A549 (cell line): Measurements from ENCODE around the gene CCT5. TPM values are rescaled to one million over a fixed set of nuclear protein-coding genes. Genes with fewer than 3 reads are reported as not detected.

ENCODE experiments used
- ATAC-seq, 2 experiments: fragments of 200-7000 bp in 1 of 2; fragments of >200 bp in 1 of 2; cut with Nextera tagmentation in 1 of 2; cut with Tn5 transposase in 1 of 2; 3 replicates each; pipeline versions ENCODE4 v1.8.0 to v1.9.1; 2018 to 2020; ENCODE audit warnings: mild to moderate bottlenecking in 1 of 2, moderate library complexity in 1 of 2
- CTCF ChIA-PET: fragments of 300-600 bp; sonication (Branson Sonifier 250); formaldehyde crosslinking; extraction: SDS; loops from one replicate; lab custom pipeline; 2021; ENCODE audit warnings: antibody characterized with exemption, inconsistent platforms; lab: Yijun Ruan, JAX
- POLR2A ChIA-PET: fragments of 350-600 bp; formaldehyde crosslinking; extraction: SDS; loops from one replicate; lab custom pipeline; 2021; ENCODE audit warnings: antibody characterized with exemption, inconsistent platforms; lab: Yijun Ruan, JAX
- DNase-seq, 2 experiments: peaks; one replicate each; pipeline versions ENCODE4 v3.0.0 to v3.0.0-alpha.2; 2011 to 2016; ENCODE audit warnings: low read depth in 1 of 2, low spot score in 1 of 2
- FAIRE-seq: peaks from 2 replicates; lab custom pipeline; 2011; peaks lifted over from hg19 to GRCh38; lab: Jason Lieb, UNC
- H3K27ac ChIP-seq, 2 experiments: fragments of >200 bp; sonication (Bioruptor Twin); formaldehyde crosslinking; 3 replicates each; pipeline ENCODE4 v1.5.1; 2016 to 2017
- H3K4me1 ChIP-seq: fragments of >200 bp; sonication (Bioruptor Twin); formaldehyde crosslinking; 3 replicates; pipeline ENCODE4 v1.6.1; 2016
- H3K4me2 ChIP-seq: fragments of >200 bp; sonication (Bioruptor Twin); formaldehyde crosslinking; 3 replicates; pipeline ENCODE4 v1.6.1; 2016
- H3K4me3 ChIP-seq: fragments of >200 bp; sonication (Bioruptor Twin); formaldehyde crosslinking; 3 replicates; pipeline ENCODE4 v1.5.1; 2016
- H3K9me3 ChIP-seq: fragments of >200 bp; sonication (Bioruptor Twin); formaldehyde crosslinking; 3 replicates; pipeline ENCODE4 v1.6.1; 2016
- BCL3 ChIP-seq: fragments of >200 bp; sonication (Bioruptor Twin); formaldehyde crosslinking; IDR thresholded peaks from 3 replicates; pipeline ENCODE4 v1.6.1; 2016
- CEBPB ChIP-seq, 2 experiments: fragments of >200 bp in 1 of 2; sonication (Bioruptor Twin) in 1 of 2; formaldehyde crosslinking in 1 of 2; IDR thresholded peaks; 2 replicates each; pipeline ENCODE4 v1.6.1; 2012 to 2016
- CHD4 ChIP-seq: fragments of 200-600 bp; sonication (generic); IDR thresholded peaks from 2 replicates; pipeline ENCODE4 v1.6.1; 2016; ENCODE audit warnings: antibody characterized with exemption, mild to moderate bottlenecking, borderline replicate concordance
- CTCF ChIP-seq: fragments of >200 bp; sonication (Bioruptor Twin); formaldehyde crosslinking; IDR thresholded peaks from 3 replicates; pipeline ENCODE4 v1.5.1; 2016
- EHF ChIP-seq: fragments of 250-450 bp; sonication (Bioruptor Pico); IDR thresholded peaks from 2 replicates; pipeline ENCODE4 v1.5.0; 2020; ENCODE audit warnings: mild to moderate bottlenecking
- EHMT2 ChIP-seq: fragments of 200-600 bp; sonication (generic); IDR thresholded peaks from 2 replicates; pipeline ENCODE4 v1.6.1; 2016; ENCODE audit warnings: antibody characterized with exemption, low read depth, mild to moderate bottlenecking, moderate library complexity
- ELK1 ChIP-seq: fragments of 150-350 bp; IDR thresholded peaks from 2 replicates; pipeline ENCODE4 v1.6.1; 2014; ENCODE audit warnings: low read depth, mild to moderate bottlenecking, low read length
- ESRRA ChIP-seq: fragments of 150-350 bp; IDR thresholded peaks from 2 replicates; pipeline ENCODE4 v1.6.1; 2014; ENCODE audit warnings: mild to moderate bottlenecking, low read length, borderline replicate concordance
- FOSB ChIP-seq: fragments of 250-450 bp; sonication (Bioruptor Pico); IDR thresholded peaks from 2 replicates; pipeline ENCODE4 v1.5.0; 2020; ENCODE audit warnings: mild to moderate bottlenecking, moderate library complexity
- FOSL2 ChIP-seq, 2 experiments: fragments of 450-650 bp in 1 of 2; fragments of >200 bp in 1 of 2; sonication (Bioruptor Twin) in 1 of 2; formaldehyde crosslinking; IDR thresholded peaks; 2 replicates each; pipeline versions ENCODE4 v1.5.0 to v1.6.1; 2016 to 2020; ENCODE audit warnings: mild to moderate bottlenecking in 1 of 2, moderate library complexity in 1 of 2
- HDAC2 ChIP-seq: fragments of 200-600 bp; sonication (generic); IDR thresholded peaks from 2 replicates; pipeline ENCODE4 v1.6.1; 2016
- HOXB5 ChIP-seq: fragments of 250-450 bp; sonication (Bioruptor Pico); IDR thresholded peaks from 2 replicates; pipeline ENCODE4 v1.5.0; 2020; ENCODE audit warnings: mild to moderate bottlenecking, moderate library complexity
- JUN ChIP-seq, 2 experiments: fragments of >200 bp; sonication (Bioruptor Twin); formaldehyde crosslinking; IDR thresholded peaks; 2 replicates in 1 of 2; 3 replicates in 1 of 2; pipeline ENCODE4 v1.6.1; 2016 to 2017
- JUNB ChIP-seq: fragments of >200 bp; sonication (Bioruptor Twin); formaldehyde crosslinking; IDR thresholded peaks from 2 replicates; pipeline ENCODE4 v1.6.1; 2016
- KDM5A ChIP-seq: fragments of 200-600 bp; sonication (generic); IDR thresholded peaks from 2 replicates; pipeline ENCODE4 v1.6.1; 2016; ENCODE audit warnings: antibody characterized with exemption, mild to moderate bottlenecking
- MAX ChIP-seq: IDR thresholded peaks from 2 replicates; pipeline ENCODE4 v1.6.1; 2012
- MYC ChIP-seq: IDR thresholded peaks from 2 replicates; pipeline ENCODE4 v1.6.1; 2012; ENCODE audit warnings: mild to moderate bottlenecking, inconsistent platforms, low read length, improper control_type of control experiment, borderline replicate concordance
- NPAS2 ChIP-seq: fragments of 250-450 bp; sonication (Bioruptor Pico); IDR thresholded peaks from 2 replicates; pipeline ENCODE4 v1.8.0; 2022; ENCODE audit warnings: mild to moderate bottlenecking, moderate library complexity, borderline replicate concordance
- PBX3 ChIP-seq: IDR thresholded peaks from 2 replicates; pipeline ENCODE4 v1.6.1; 2012
- PHF8 ChIP-seq: fragments of 200-600 bp; sonication (generic); IDR thresholded peaks from 2 replicates; pipeline ENCODE4 v1.6.1; 2016; ENCODE audit warnings: low read depth, mild to moderate bottlenecking, antibody characterized with exemption, moderate library complexity, borderline replicate concordance
- POLR2A ChIP-seq: IDR thresholded peaks from 2 replicates; pipeline ENCODE4 v1.6.1; 2012; ENCODE audit warnings: mild to moderate bottlenecking, low read length
- POLR2AphosphoS2 ChIP-seq: conservative IDR thresholded peaks from 2 replicates; pipeline ENCODE4 v1.6.1; 2012; ENCODE audit warnings: low read length, improper control_type of control experiment, inconsistent platforms
- RAD21 ChIP-seq, 2 experiments: fragments of >200 bp in 1 of 2; sonication (Bioruptor Twin) in 1 of 2; formaldehyde crosslinking in 1 of 2; IDR thresholded peaks in 1 of 2; conservative IDR thresholded peaks in 1 of 2; 2 replicates in 1 of 2; 3 replicates in 1 of 2; pipeline ENCODE4 v1.6.1; 2012 to 2018; ENCODE audit warnings: inconsistent platforms in 1 of 2
- RARB ChIP-seq: fragments of 250-450 bp; sonication (Bioruptor Pico); IDR thresholded peaks from 2 replicates; pipeline ENCODE4 v1.8.0; 2021; ENCODE audit warnings: mild to moderate bottlenecking, moderate library complexity
- REST ChIP-seq: fragments of 200-600 bp; sonication (generic); IDR thresholded peaks from 2 replicates; pipeline ENCODE4 v1.6.1; 2016; ENCODE audit warnings: antibody characterized with exemption, mild to moderate bottlenecking, moderate library complexity
- ZC3H11A ChIP-seq: fragments of 450-650 bp; IDR thresholded peaks from 2 replicates; pipeline ENCODE4 v1.6.1; 2014; ENCODE audit warnings: antibody characterized with exemption, mild to moderate bottlenecking
- ZFP36 ChIP-seq: fragments of 450-650 bp; IDR thresholded peaks from 2 replicates; pipeline ENCODE4 v1.6.1; 2014; ENCODE audit warnings: borderline replicate concordance; ENCODE audit not compliant: partially characterized antibody
- ZNF302 ChIP-seq: fragments of 250-450 bp; sonication (Bioruptor Pico); IDR thresholded peaks from 2 replicates; pipeline ENCODE4 v1.9.0; 2021; ENCODE audit warnings: inconsistent platforms, mild to moderate bottlenecking, moderate library complexity
- WGBS: methylation state at CpG from one replicate; pipeline ENCODE4 v1.1.6; 2017; ENCODE audit errors: missing lambda C conversion rate; 5-methylcytosine and 5-hydroxymethylcytosine counted together
- polyA plus RNA-seq, 4 experiments: library from polyadenylated mRNA; depleted of rRNA in 3 of 4; stranded (reverse); fragments of >200 nt; fragmentation: RNase III in 1 of 4; extraction: RNeasy Plus Mini Kit Qiagen cat#74134 plus additional on column Dnase treatment in 1 of 4; gene quantifications; 2 replicates in 3 of 4; 3 replicates in 1 of 4; pipeline ENCODE4 v1.2.3, GENCODE V29; 2011 to 2017

Gene CCT5
- polyA plus RNA-seq, 2 of the 4 experiments (the other 2 are of a cell fraction) = 730 to 858 TPM

GRCh38 chr5:10303699-10304170, 53.7 kb downstream of the CCT5 start:
- no peak for DNase-seq
- POLR2A ChIA-PET = interaction anchor here (0.6 to 1.2 kb wide), 2 partner anchors 45 to 50 kb away, joined by 3 to 4 read pairs; partner anchors contain the start of gene MARCHF6
- TF ChIP-seq POLR2AphosphoS2 (no peak), CEBPB (IDR thresholded peaks at IDR 0.05) (no peak), KDM5A (no peak), ZC3H11A (no peak), POLR2A (no peak), MAX (no peak), MYC (no peak), JUN (IDR thresholded peaks at IDR 0.05) (no peak), HDAC2 (no peak), NPAS2 (no peak), JUNB (no peak), ZFP36 (no peak), RARB (CRISPR knock-in tag) (no peak), EHMT2 (no peak)
- TF ChIP-seq, all 56 proteins: peak for 0
- Histone ChIP-seq H3K4me1 (peaks cover 24% of the 10 kb centered on the region), H3K4me2 (no peak overlapping the region), H3K9me3 (no peaks in the 10 kb centered on the region), H3K27ac (no peak overlapping the region), H3K4me3 (no peak overlapping the region)
- no peak for ATAC-seq
- WGBS = 91% methylated on average over 5 of the region's 5 CpGs
- FAIRE-seq = no peak
- CTCF ChIA-PET = interaction anchor here (1.1 to 2.4 kb wide), 2 partner anchors 11 to 20 kb away, joined by 3 to 9 read pairs; no protein-coding TSS in a partner anchor

GRCh38 chr5:10304932-10305331, 54.9 kb downstream of the CCT5 start:
- peaks cover 27% of the 10 kb centered on the region for H3K4me1 ChIP-seq
- no peak overlapping the region for H3K4me2 ChIP-seq
- TF ChIP-seq RAD21 (conservative IDR thresholded peaks at IDR 0.05 in 1 of 2, IDR thresholded peaks at IDR 0.05 in 1 of 2) (no peak), MYC (no peak), FOSB (no peak), BCL3 (no peak), CTCF (no peak), EHF (CRISPR knock-in tag) (no peak), EHMT2 (no peak), CHD4 (no peak), PBX3 (no peak), FOSL2 (IDR thresholded peaks at IDR 0.05) (no peak), FOSL2 (CRISPR knock-in tag; IDR thresholded peaks at IDR 0.05) (no peak), ELK1 (no peak), REST (no peak), HOXB5 (CRISPR knock-in tag) (no peak), ESRRA (no peak), ZNF302 (CRISPR knock-in tag) (no peak), JUNB (no peak), PHF8 (no peak)

More at GRCh38 chr5:10304932-10305331, 54.9 kb downstream of the CCT5 start:
- 71% methylated on average over 5 of the region's 5 CpGs for WGBS
- H3K9me3 ChIP-seq = no peaks in the 10 kb centered on the region
- ChIA-PET POLR2A (interaction anchor here (1.2 kb wide), 1 partner anchor 49 kb away, joined by 4 read pairs; the partner anchor contains the start of gene MARCHF6), CTCF (interaction anchor here (0.7 to 2.4 kb wide), 4 partner anchors 9 to 21 kb away, joined by 3 to 9 read pairs (median 3); no protein-coding TSS in a partner anchor)
- no peak overlapping the region for H3K27ac ChIP-seq
- FAIRE-seq (no peak), DNase-seq (peak in 1 of 2 experiments; percentile 35), ATAC-seq (peak; percentile 49 to 60)
- no peak overlapping the region for H3K4me3 ChIP-seq
